Progenitor cell of endocrine pancreas (in vitro differentiated cells): Measurements from ENCODE around the gene ITGBL1. TPM values are rescaled to one million over a fixed set of nuclear protein-coding genes. Genes with fewer than 3 reads are reported as not detected.

Experiments used
- DNase-seq: peaks from one replicate; pipeline ENCODE4 v3.0.0; 2021; ENCODE audit warnings: low spot score; ENCODE audit not compliant: unreplicated experiment
- H3K27ac Mint-ChIP-seq: 2 replicates; pipeline ENCODE4 v1.8.0; 2021; ENCODE audit warnings: mild to moderate bottlenecking, moderate library complexity, mixed read lengths
- H3K27me3 Mint-ChIP-seq: 2 replicates; pipeline ENCODE4 v1.8.0; 2021; ENCODE audit warnings: mixed read lengths
- H3K36me3 Mint-ChIP-seq: 2 replicates; pipeline ENCODE4 v1.8.0; 2022; ENCODE audit warnings: mixed read lengths; ENCODE audit not compliant: insufficient read depth
- H3K4me1 Mint-ChIP-seq: 2 replicates; pipeline ENCODE4 v1.8.0; 2021; ENCODE audit warnings: low read depth, mixed read lengths
- H3K4me3 Mint-ChIP-seq: 2 replicates; pipeline ENCODE4 v1.8.0; 2021; ENCODE audit warnings: low read depth, mild to moderate bottlenecking, moderate library complexity, mixed read lengths
- H3K9me3 Mint-ChIP-seq: 2 replicates; pipeline ENCODE4 v1.8.0; 2021; ENCODE audit warnings: low read depth, mixed read lengths
- CTCF ChIP-seq: fragments of 200-600 bp; sonication (generic); IDR thresholded peaks from one replicate; pipeline ENCODE4 v1.5.0; 2021; ENCODE audit warnings: antibody characterized with exemption, mild to moderate bottlenecking; ENCODE audit not compliant: unreplicated experiment
- total RNA-seq: library from RNA; stranded (reverse); gene quantifications from 2 replicates; pipeline ENCODE4 v1.2.1, GENCODE V29; 2021

Gene ITGBL1
- total RNA-seq, 1 donor from 2014 or later, result not detected

GRCh38 chr13:101628900-101629299 is 176.4 kb downstream of the ITGBL1 start:
- no peak for TF ChIP-seq CTCF
- Mint-ChIP-seq H3K4me1 (peaks cover 5% of the 10 kb centered on the region), H3K4me3 (no peak overlapping the region), H3K9me3 (no peaks in the 10 kb centered on the region), H3K27me3 (no peaks in the 10 kb centered on the region), H3K27ac (no peak overlapping the region), H3K36me3 (no peaks in the 10 kb centered on the region)
- no peak for DNase-seq

- H3K9me3 Mint-ChIP-seq, result no peaks in the 10 kb centered on the region
- DNase-seq, result no peak
- no peaks in the 10 kb centered on the region for H3K36me3 Mint-ChIP-seq
- TF ChIP-seq CTCF, result no peak
- peaks cover 1% of the 10 kb centered on the region for H3K4me1 Mint-ChIP-seq
- H3K27me3 Mint-ChIP-seq, result no peaks in the 10 kb centered on the region
- no peak overlapping the region for H3K27ac Mint-ChIP-seq
- H3K4me3 Mint-ChIP-seq, result no peak overlapping the region
These were observed 178.9 kb downstream of the ITGBL1 start for GRCh38 chr13:101631395-101631794.

GRCh38 chr13:101634142-101634541 is 181.7 kb downstream of the ITGBL1 start:
- DNase-seq, result no peak
- H3K9me3 Mint-ChIP-seq, result no peaks in the 10 kb centered on the region
- no peaks in the 10 kb centered on the region for H3K27me3 Mint-ChIP-seq
- no peak overlapping the region for H3K4me3 Mint-ChIP-seq
- no peaks in the 10 kb centered on the region for H3K36me3 Mint-ChIP-seq
- no peak for TF ChIP-seq CTCF
- no peaks in the 10 kb centered on the region for H3K4me1 Mint-ChIP-seq
- no peak overlapping the region for H3K27ac Mint-ChIP-seq

- Mint-ChIP-seq H3K27ac (no peak overlapping the region), H3K4me1 (no peaks in the 10 kb centered on the region), H3K36me3 (no peaks in the 10 kb centered on the region), H3K27me3 (no peaks in the 10 kb centered on the region), H3K4me3 (no peak overlapping the region), H3K9me3 (no peaks in the 10 kb centered on the region)
- no peak for DNase-seq
- no peak for TF ChIP-seq CTCF
These were observed 187.2 kb downstream of the ITGBL1 start for GRCh38 chr13:101639711-101640110.

GRCh38 chr13:101640788-101641400 is 188.4 kb downstream of the ITGBL1 start:
- Mint-ChIP-seq H3K4me1 (no peaks in the 10 kb centered on the region), H3K36me3 (no peaks in the 10 kb centered on the region), H3K4me3 (no peak overlapping the region), H3K9me3 (no peaks in the 10 kb centered on the region), H3K27me3 (no peaks in the 10 kb centered on the region), H3K27ac (no peak overlapping the region)
- DNase-seq, result no peak
- no peak for TF ChIP-seq CTCF
